Tibial artery (tissue), 4 donors: Measurements from ENCODE around the gene SDK1.
A peak's percentile ranks its signal among the peaks of the same experiment; 100 is the strongest.

Experiments used
- DNase-seq, 2 donors: peaks; one replicate each; pipeline ENCODE4 v3.0.0-alpha.2; 2019
- H3K27ac ChIP-seq, 2 donors: fragments of 200-600 bp; sonication (generic) in 1 of 2; 1 replicate in 1 of 2; 2 replicates in 1 of 2; pipeline ENCODE4 v1.5.1; 2018 to 2019; ENCODE audit warnings: mild to moderate bottlenecking in 1 of 2
- H3K27me3 ChIP-seq, 2 donors: fragments of 200-600 bp; sonication (generic) in 1 of 2; one replicate each; pipeline versions ENCODE4 v1.5.1 to v1.6.0; 2016 to 2019
- H3K36me3 ChIP-seq, 3 donors: fragments of 200-600 bp; sonication (generic) in 2 of 3; one replicate each; pipeline ENCODE4 v1.5.1; 2016 to 2019; ENCODE audit warnings: mild to moderate bottlenecking in 2 of 3
- H3K4me1 ChIP-seq, 4 donors: fragments of 200-600 bp; sonication (generic) in 2 of 4; 1 replicate in 3 of 4; 2 replicates in 1 of 4; pipeline ENCODE4 v1.5.1; 2016 to 2019
- H3K4me3 ChIP-seq, 2 donors: fragments of 200-600 bp; sonication (generic) in 1 of 2; 1 replicate in 1 of 2; 2 replicates in 1 of 2; pipeline ENCODE4 v1.5.1; 2018 to 2019; ENCODE audit warnings: mild to moderate bottlenecking in 2 of 2
- H3K9me3 ChIP-seq, 3 donors: fragments of 200-600 bp; sonication (generic) in 1 of 3; one replicate each; pipeline ENCODE4 v1.5.1; 2016 to 2019
- intact Hi-C: fragments of 100-400 bp; cut with DNase I; formaldehyde crosslinking; loops from one replicate; pipeline ENCODE4 v1.15.0; 2023; ENCODE audit warnings: low total_unique reads
- TF ChIP-seq, protein P1 (sequence below), 2 experiments: fragments of 200-600 bp in 1 of 2; fragments of 450-650 bp in 1 of 2; IDR thresholded peaks; one replicate each; pipeline ENCODE4 v1.5.1; 2017 to 2019; ENCODE audit warnings: antibody characterized with exemption in 2 of 2, mild to moderate bottlenecking in 1 of 2, moderate library complexity in 1 of 2

SDK1 gene, protein sequence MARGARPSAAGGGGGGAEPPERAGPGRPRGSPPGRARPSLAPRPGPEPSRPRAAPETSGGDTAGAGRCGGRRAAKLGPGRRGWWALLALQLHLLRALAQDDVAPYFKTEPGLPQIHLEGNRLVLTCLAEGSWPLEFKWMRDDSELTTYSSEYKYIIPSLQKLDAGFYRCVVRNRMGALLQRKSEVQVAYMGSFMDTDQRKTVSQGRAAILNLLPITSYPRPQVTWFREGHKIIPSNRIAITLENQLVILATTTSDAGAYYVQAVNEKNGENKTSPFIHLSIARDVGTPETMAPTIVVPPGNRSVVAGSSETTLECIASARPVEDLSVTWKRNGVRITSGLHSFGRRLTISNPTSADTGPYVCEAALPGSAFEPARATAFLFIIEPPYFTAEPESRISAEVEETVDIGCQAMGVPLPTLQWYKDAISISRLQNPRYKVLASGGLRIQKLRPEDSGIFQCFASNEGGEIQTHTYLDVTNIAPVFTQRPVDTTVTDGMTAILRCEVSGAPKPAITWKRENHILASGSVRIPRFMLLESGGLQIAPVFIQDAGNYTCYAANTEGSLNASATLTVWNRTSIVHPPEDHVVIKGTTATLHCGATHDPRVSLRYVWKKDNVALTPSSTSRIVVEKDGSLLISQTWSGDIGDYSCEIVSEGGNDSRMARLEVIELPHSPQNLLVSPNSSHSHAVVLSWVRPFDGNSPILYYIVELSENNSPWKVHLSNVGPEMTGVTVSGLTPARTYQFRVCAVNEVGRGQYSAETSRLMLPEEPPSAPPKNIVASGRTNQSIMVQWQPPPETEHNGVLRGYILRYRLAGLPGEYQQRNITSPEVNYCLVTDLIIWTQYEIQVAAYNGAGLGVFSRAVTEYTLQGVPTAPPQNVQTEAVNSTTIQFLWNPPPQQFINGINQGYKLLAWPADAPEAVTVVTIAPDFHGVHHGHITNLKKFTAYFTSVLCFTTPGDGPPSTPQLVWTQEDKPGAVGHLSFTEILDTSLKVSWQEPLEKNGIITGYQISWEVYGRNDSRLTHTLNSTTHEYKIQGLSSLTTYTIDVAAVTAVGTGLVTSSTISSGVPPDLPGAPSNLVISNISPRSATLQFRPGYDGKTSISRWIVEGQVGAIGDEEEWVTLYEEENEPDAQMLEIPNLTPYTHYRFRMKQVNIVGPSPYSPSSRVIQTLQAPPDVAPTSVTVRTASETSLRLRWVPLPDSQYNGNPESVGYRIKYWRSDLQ (N-terminal part only)

DNA sequence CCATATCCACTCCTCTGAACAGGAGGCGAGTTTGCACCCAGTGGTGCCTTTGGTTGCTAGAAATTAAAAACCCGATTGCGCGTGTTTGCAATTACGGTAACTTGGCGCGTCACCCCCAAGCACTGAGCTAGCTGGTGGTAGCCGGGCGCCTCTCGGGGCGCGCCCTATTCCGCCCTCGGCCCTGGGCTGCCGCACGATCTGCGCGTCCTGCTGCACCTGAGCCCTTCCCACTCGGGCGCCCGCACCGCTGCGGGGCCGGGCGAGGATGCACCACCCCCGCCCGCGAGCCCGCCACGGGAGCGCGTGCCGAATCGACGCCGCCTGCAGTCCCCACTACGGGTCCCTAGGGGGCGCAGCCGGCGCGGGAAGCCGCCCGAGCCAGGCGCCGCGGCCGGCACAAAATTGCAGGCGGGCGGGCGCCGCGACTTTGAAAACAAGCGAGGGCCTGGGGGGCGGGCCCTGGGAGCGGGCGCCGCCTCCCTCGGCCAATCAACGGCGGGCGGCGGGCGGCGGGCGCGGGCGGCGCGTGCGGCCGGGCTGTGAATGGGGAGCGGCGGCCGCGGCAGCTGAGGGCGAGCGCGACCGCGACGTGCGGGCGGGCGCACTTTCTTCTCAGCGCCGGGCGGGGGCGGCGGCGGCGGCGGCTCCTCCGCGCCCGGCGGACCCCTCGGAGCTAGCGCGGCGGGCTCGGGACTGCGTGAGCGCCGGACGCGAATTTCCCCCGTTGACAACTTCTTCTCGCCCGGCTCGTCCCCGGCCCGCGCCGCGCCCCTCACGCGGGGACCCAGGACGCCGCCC is at the start of gene SDK1:
SDK1 (plus strand) TSS at position 602 of the 798 bp plus-strand sequence. CDS start 335 bp downstream, outside the sequence.
- no peaks in the 10 kb centered on the region for H3K27me3 ChIP-seq
- no peaks in the 10 kb centered on the region for H3K36me3 ChIP-seq
- intact Hi-C loops: loop anchor here (5.0 kb wide), 1 partner anchor 596 kb away; no protein-coding TSS in a partner anchor
- H3K9me3 ChIP-seq: no peaks in the 10 kb centered on the region
- peaks cover 0 to 36% (median 8%) of the 10 kb centered on the region in 4 donors for H3K4me1 ChIP-seq
- peak; percentile 90 to 96 for DNase-seq
- TF ChIP-seq, protein P1, sequence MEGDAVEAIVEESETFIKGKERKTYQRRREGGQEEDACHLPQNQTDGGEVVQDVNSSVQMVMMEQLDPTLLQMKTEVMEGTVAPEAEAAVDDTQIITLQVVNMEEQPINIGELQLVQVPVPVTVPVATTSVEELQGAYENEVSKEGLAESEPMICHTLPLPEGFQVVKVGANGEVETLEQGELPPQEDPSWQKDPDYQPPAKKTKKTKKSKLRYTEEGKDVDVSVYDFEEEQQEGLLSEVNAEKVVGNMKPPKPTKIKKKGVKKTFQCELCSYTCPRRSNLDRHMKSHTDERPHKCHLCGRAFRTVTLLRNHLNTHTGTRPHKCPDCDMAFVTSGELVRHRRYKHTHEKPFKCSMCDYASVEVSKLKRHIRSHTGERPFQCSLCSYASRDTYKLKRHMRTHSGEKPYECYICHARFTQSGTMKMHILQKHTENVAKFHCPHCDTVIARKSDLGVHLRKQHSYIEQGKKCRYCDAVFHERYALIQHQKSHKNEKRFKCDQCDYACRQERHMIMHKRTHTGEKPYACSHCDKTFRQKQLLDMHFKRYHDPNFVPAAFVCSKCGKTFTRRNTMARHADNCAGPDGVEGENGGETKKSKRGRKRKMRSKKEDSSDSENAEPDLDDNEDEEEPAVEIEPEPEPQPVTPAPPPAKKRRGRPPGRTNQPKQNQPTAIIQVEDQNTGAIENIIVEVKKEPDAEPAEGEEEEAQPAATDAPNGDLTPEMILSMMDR (IDR thresholded peaks at IDR 0.05): peak; percentile 92 to 99
- H3K4me3 ChIP-seq: peak within 1 kb of the TSS; percentile 70 to 78
- peak within 1 kb of the TSS; percentile 80 to 82 for H3K27ac ChIP-seq

DNA sequence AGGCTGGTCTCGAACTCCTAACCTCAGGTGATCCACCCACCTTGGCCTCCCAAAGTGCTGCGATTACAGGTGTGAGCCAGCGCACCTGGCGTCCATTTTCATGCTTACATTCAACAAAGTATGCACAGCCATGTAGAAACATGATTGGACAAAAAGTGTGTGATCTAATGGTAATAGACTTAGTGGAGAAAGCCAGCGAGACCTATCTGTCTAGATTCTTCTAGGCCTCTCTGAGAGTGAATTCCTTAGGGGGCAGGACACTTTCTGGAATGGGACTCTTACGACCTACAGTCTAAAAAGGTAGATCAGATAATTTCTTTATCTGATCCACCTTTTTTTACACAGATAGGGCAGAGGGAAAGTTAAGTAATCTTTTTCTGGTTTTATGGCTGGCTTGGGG is 46.3 kb upstream of the SDK1 start:
- intact Hi-C loops: no loop called here

DNA sequence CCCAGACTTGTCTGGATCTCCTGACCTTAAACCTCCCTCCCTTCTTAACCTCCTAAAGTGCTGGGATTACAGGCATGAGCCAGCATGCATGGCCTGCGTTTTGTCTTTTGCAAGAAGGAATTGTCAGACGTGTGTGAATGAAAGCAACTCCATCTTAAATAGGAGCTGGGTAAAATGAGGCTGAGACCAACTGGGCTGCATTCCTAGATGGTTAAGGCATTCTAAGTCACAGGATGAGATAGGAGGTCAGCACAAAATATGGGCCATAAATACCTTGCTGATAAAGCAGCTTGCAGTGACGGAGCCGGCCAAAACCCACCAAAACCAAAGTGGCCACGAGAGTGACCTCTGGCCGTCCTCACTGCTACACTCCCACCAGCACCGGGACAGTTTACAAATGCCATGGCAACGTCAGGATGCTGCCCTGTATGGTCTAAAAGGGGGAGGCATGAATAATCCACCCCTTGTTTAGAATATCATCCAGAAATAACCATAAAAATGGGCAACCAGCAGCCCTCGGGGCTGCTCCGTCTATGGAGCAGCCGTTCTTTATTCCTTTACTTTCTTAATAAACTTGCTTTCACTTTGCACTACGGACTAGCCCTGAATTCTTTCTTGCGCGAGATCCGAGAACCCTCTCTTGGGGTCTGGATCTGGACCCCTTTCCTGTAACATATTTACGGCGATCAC is 41.2 kb upstream of the SDK1 start:
- H3K4me3 ChIP-seq: peak overlapping the region; percentile 58 to 63
- no peaks in the 10 kb centered on the region for H3K9me3 ChIP-seq
- TF ChIP-seq, protein P1 (IDR thresholded peaks at IDR 0.05): no peak
- H3K36me3 ChIP-seq: no peaks in the 10 kb centered on the region
- peak overlapping the region; percentile 81 to 86 for H3K27ac ChIP-seq
- intact Hi-C loops: no loop called here
- H3K4me1 ChIP-seq: peaks cover 0 to 5% (median 0%) of the 10 kb centered on the region in 4 donors
- no peak for DNase-seq
- H3K27me3 ChIP-seq: no peaks in the 10 kb centered on the region

More for the DNA sequence above, 46.3 kb upstream of the SDK1 start:
- peaks cover 0 to 4% (median 0%) of the 10 kb centered on the region in 4 donors for H3K4me1 ChIP-seq
- H3K27me3 ChIP-seq: no peaks in the 10 kb centered on the region
- H3K36me3 ChIP-seq: no peaks in the 10 kb centered on the region
- DNase-seq: no peak
- no peak overlapping the region for H3K27ac ChIP-seq
- no peak overlapping the region for H3K4me3 ChIP-seq
- H3K9me3 ChIP-seq: no peaks in the 10 kb centered on the region
- TF ChIP-seq, protein P1 (IDR thresholded peaks at IDR 0.05): no peak

DNA sequence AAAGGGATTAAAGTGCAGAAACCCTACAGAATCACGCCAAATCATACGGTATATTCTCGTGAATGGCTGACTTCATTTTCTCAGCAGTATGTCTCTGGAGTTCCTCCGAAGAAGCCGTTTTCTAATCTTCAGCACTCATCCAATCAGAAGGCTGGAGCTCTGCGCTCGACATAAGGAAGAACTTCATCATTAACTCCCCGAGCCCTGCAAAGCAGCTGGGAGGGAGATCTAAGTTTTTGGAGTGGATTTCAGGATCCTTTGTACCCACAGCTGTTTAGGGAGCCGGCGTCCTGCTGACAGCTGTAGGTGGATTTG is 40.7 kb upstream of the SDK1 start:
- Histone ChIP-seq H3K27me3 (no peaks in the 10 kb centered on the region), H3K4me3 (peak overlapping the region; percentile 58 to 63), H3K4me1 (peaks cover 0 to 5% (median 0%) of the 10 kb centered on the region in 4 donors), H3K27ac (peak overlapping the region; percentile 81 to 86), H3K36me3 (no peaks in the 10 kb centered on the region), H3K9me3 (no peaks in the 10 kb centered on the region)
- DNase-seq: peak in 1 of 2 donors; percentile 36
- TF ChIP-seq, protein P1 (IDR thresholded peaks at IDR 0.05): no peak
- intact Hi-C loops: no loop called here
